Stimulated activated CD4-positive, alpha-beta T cell treated with anti-CD3 and anti-CD28 coated beads, Interleukin-12 subunit alpha, Interleukin-12 subunit beta, amount 100 ng/mL, for 24 hours (primary cell): ENCODE data around the gene DZIP3.
"Not testable (repeated sequence)": the region's sequence is repeated elsewhere in the genome, so short reads cannot be mapped to it uniquely, and the experiment has no call there.

Source experiments
- DNase-seq, 2 experiments: peaks; one replicate each; pipeline ENCODE4 v3.0.0-alpha.2; 2020; ENCODE audit warnings: low read depth in 2 of 2

The DZIP3 gene

GRCh38 chr3:108598375-108598774 lies 8.9 kb downstream of the DZIP3 start:
- DNase-seq = no peak

- DNase-seq = no peak
Measured at GRCh38 chr3:108599677-108600409, 10.3 kb downstream of the DZIP3 start.

GRCh38 chr3:108602249-108602934 lies 12.9 kb downstream of the DZIP3 start:
- DNase-seq = no peak

- no peak for DNase-seq
Measured at GRCh38 chr3:108602935-108603294, 13.4 kb downstream of the DZIP3 start.

- no peak for DNase-seq
Measured at GRCh38 chr3:108603691-108604090, 14.2 kb downstream of the DZIP3 start.

- DNase-seq = no peak
Measured at GRCh38 chr3:108605028-108605427, 15.5 kb downstream of the DZIP3 start.

- no peak for DNase-seq
Measured at GRCh38 chr3:108605491-108605890, 16.0 kb downstream of the DZIP3 start.

GRCh38 chr3:108608750-108609149 lies 19.2 kb downstream of the DZIP3 start:
- DNase-seq = no peak

GRCh38 chr3:108610651-108611050 lies 21.1 kb downstream of the DZIP3 start:
- no peak for DNase-seq

- DNase-seq = not testable (repeated sequence)
Measured at GRCh38 chr3:108616090-108616489, 26.6 kb downstream of the DZIP3 start.

GRCh38 chr3:108620250-108620649 lies 30.7 kb downstream of the DZIP3 start:
- DNase-seq = no peak

GRCh38 chr3:108623504-108623903 lies 34.0 kb downstream of the DZIP3 start:
- no peak for DNase-seq

- no peak for DNase-seq
Measured at GRCh38 chr3:108629974-108630373, 40.5 kb downstream of the DZIP3 start.

- no peak for DNase-seq
Measured at GRCh38 chr3:108642526-108642925, 53.0 kb downstream of the DZIP3 start.

GRCh38 chr3:108645364-108645763 lies 55.8 kb downstream of the DZIP3 start:
- no peak for DNase-seq

GRCh38 chr3:108655664-108656063 lies 66.1 kb downstream of the DZIP3 start:
- DNase-seq = not testable (repeated sequence)

GRCh38 chr3:108661699-108662098 lies 72.2 kb downstream of the DZIP3 start:
- DNase-seq = no peak

- peak in 1 of 2 experiments; percentile 4 for DNase-seq
Measured at GRCh38 chr3:108662142-108662738, 72.7 kb downstream of the DZIP3 start.

GRCh38 chr3:108664266-108664665 lies 74.7 kb downstream of the DZIP3 start:
- DNase-seq = no peak

GRCh38 chr3:108667312-108667711 lies 77.8 kb downstream of the DZIP3 start:
- no peak for DNase-seq

GRCh38 chr3:108669208-108669607 lies 79.7 kb downstream of the DZIP3 start:
- no peak for DNase-seq

GRCh38 chr3:108672701-108673100 lies 83.2 kb downstream of the DZIP3 start:
- no peak for DNase-seq
